Progenitor cell of endocrine pancreas (in vitro differentiated cells): Measurements from ENCODE around the gene CNPY1. TPM values are rescaled to one million over a fixed set of nuclear protein-coding genes. Genes with fewer than 3 reads are reported as not detected.

ENCODE experiments used
- DNase-seq: peaks from one replicate; pipeline ENCODE4 v3.0.0; 2021; ENCODE audit warnings: low spot score; ENCODE audit not compliant: unreplicated experiment
- H3K27ac Mint-ChIP-seq: 2 replicates; pipeline ENCODE4 v1.8.0; 2021; ENCODE audit warnings: mild to moderate bottlenecking, moderate library complexity, mixed read lengths
- H3K27me3 Mint-ChIP-seq: 2 replicates; pipeline ENCODE4 v1.8.0; 2021; ENCODE audit warnings: mixed read lengths
- H3K36me3 Mint-ChIP-seq: 2 replicates; pipeline ENCODE4 v1.8.0; 2022; ENCODE audit warnings: mixed read lengths; ENCODE audit not compliant: insufficient read depth
- H3K4me1 Mint-ChIP-seq: 2 replicates; pipeline ENCODE4 v1.8.0; 2021; ENCODE audit warnings: low read depth, mixed read lengths
- H3K4me3 Mint-ChIP-seq: 2 replicates; pipeline ENCODE4 v1.8.0; 2021; ENCODE audit warnings: low read depth, mild to moderate bottlenecking, moderate library complexity, mixed read lengths
- H3K9me3 Mint-ChIP-seq: 2 replicates; pipeline ENCODE4 v1.8.0; 2021; ENCODE audit warnings: low read depth, mixed read lengths
- CTCF ChIP-seq: fragments of 200-600 bp; sonication (generic); IDR thresholded peaks from one replicate; pipeline ENCODE4 v1.5.0; 2021; ENCODE audit warnings: antibody characterized with exemption, mild to moderate bottlenecking; ENCODE audit not compliant: unreplicated experiment
- total RNA-seq: library from RNA; stranded (reverse); gene quantifications from 2 replicates; pipeline ENCODE4 v1.2.1, GENCODE V29; 2021

Gene CNPY1
- total RNA-seq, 1 donor from 2014 or later = not detected

DNA sequence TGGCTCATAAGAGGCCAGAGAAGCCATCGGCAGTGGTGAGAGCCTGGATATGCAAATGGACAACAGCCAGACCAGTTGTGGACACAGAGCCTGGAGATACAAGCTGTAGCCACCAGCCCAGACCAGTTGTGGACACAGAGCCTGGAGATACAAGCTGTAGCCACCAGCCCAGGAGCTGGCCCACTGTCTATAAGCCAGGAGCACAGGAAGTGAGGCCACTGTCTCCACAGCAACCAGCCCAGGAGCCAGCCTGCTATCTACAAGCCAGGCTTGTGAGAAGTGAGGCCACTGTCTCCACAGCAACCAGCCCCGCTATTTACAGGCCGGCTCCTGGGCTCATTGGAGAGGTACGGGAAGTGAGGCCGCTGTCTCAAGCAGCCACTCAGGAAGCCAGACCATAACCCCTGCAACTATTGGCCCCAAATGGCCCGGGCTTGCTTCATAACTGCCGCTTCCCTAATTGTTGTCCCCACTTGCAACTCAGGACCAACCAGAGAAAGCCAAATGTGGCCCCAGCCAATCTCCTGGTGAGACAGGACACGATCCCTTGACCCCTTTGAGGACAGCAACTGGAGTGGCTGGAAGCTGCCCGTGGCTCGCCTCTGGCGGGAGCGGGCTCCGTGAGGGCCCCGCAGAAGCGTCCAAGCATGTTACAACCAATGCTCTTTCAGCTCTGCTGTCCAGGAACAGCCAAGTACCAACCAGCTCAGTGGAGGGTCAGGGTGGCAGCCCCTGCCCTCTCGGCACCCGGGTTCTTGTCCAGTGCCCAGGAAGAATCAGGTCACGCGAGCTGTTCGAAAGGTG is 44.1 kb upstream of the CNPY1 start:
- no peak overlapping the region for H3K4me3 Mint-ChIP-seq
- no peak for DNase-seq
- H3K27ac Mint-ChIP-seq = no peak overlapping the region
- H3K36me3 Mint-ChIP-seq = no peaks in the 10 kb centered on the region
- peaks cover 16% of the 10 kb centered on the region for H3K27me3 Mint-ChIP-seq
- TF ChIP-seq CTCF = no peak
- H3K9me3 Mint-ChIP-seq = no peaks in the 10 kb centered on the region
- H3K4me1 Mint-ChIP-seq = peaks cover 8% of the 10 kb centered on the region

- H3K36me3 Mint-ChIP-seq = no peaks in the 10 kb centered on the region
- TF ChIP-seq CTCF = no peak
- H3K4me1 Mint-ChIP-seq = peaks cover 4% of the 10 kb centered on the region
- no peak for DNase-seq
- no peak overlapping the region for H3K27ac Mint-ChIP-seq
- H3K27me3 Mint-ChIP-seq = peaks cover 22% of the 10 kb centered on the region
- no peaks in the 10 kb centered on the region for H3K9me3 Mint-ChIP-seq
- no peak overlapping the region for H3K4me3 Mint-ChIP-seq
Observed at GRCh38 chr7:155589001-155589980, 42.9 kb upstream of the CNPY1 start.

DNA sequence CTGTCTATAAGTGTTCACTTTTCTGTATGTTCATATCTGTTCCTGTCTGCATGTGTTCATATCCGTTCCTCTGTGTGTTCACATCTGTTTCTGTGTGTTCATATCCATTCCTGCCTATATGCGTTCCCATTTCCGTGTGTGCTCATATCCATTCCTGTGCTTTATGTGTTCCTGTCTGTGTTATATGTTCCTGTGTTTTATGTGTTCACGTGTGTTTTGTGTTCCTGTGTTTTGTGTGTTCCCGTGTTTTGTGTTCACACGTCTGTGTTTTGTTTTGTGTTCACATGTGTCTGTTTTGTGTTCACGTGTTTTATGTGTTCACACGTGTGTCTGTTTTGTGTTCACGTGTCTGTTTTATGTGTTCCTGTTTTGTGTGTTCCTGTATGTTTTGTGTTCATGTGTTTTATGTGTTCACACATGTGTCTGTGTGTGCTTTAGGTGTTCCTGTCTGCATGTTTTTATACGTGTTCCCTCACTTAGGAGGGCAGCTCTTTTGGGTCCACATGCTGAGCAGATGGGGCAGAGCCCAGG is 42.2 kb upstream of the CNPY1 start:
- no peak for DNase-seq
- H3K36me3 Mint-ChIP-seq = no peaks in the 10 kb centered on the region
- peaks cover 18% of the 10 kb centered on the region for H3K27me3 Mint-ChIP-seq
- TF ChIP-seq CTCF = no peak
- peaks cover 2% of the 10 kb centered on the region for H3K4me1 Mint-ChIP-seq
- H3K9me3 Mint-ChIP-seq = no peaks in the 10 kb centered on the region
- no peak overlapping the region for H3K4me3 Mint-ChIP-seq
- H3K27ac Mint-ChIP-seq = no peak overlapping the region

DNA sequence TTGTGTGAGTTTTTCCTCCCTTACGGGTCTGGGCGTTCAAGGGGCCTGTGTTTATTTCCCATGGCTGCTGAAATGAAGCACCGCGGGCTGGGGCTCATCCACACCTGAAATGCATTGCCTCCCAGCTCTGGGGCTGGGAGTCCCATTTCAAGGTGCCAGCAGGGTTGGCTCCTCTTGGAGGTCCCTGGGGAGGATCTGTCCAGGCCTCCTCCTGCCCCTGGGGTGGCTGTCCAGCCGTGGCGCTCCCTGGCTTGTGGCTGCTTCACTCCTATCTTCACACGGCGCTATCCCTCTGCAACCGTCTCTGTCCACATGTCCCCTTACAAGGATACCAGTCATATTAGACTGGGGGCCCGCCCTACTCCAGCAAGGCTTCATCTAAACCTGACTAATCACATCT is 41.1 kb upstream of the CNPY1 start:
- no peak for TF ChIP-seq CTCF
- Mint-ChIP-seq H3K36me3 (no peaks in the 10 kb centered on the region), H3K9me3 (no peaks in the 10 kb centered on the region), H3K4me1 (peaks cover 2% of the 10 kb centered on the region), H3K27ac (no peak overlapping the region), H3K4me3 (no peak overlapping the region), H3K27me3 (peaks cover 25% of the 10 kb centered on the region)
- no peak for DNase-seq

GRCh38 chr7:155586843-155587440 is 40.6 kb upstream of the CNPY1 start:
- Mint-ChIP-seq H3K27me3 (peaks cover 28% of the 10 kb centered on the region), H3K36me3 (no peaks in the 10 kb centered on the region), H3K27ac (no peak overlapping the region), H3K4me1 (peaks cover 2% of the 10 kb centered on the region), H3K9me3 (no peaks in the 10 kb centered on the region), H3K4me3 (no peak overlapping the region)
- no peak for DNase-seq
- TF ChIP-seq CTCF = no peak
